Heart left ventricle (tissue), 16 donors: Measurements from ENCODE around the gene IQCH. TPM values are rescaled to one million over a fixed set of nuclear protein-coding genes. Genes with fewer than 3 reads are reported as not detected.
A peak's percentile ranks its signal among the peaks of the same experiment; 100 is the strongest.

Experiments
- ATAC-seq, 4 donors: fragments of 200-7000 bp; cut with Tn5 transposase; one replicate each; pipeline ENCODE4 v1.9.1; 2020 to 2022; ENCODE audit warnings: moderate library complexity in 4 of 4, mild to moderate bottlenecking in 3 of 4, moderate number of reproducible peaks in 1 of 4
- DNase-seq, 5 donors: peaks; one replicate each; pipeline ENCODE4 v3.0.0-alpha.2; 2020
- H3K27ac ChIP-seq, 12 donors: fragments of 200-600 bp; sonication (generic) in 4 of 12; one replicate each; pipeline versions ENCODE4 v1.5.0 to v1.8.0; 2016 to 2022; ENCODE audit warnings: mild to moderate bottlenecking in 2 of 12
- H3K27me3 ChIP-seq, 9 donors: fragments of 200-600 bp; sonication (generic) in 2 of 9; one replicate each; pipeline versions ENCODE4 v1.5.1 to v1.8.0; 2016 to 2022; ENCODE audit warnings: mild to moderate bottlenecking in 3 of 9
- H3K36me3 ChIP-seq, 9 donors: fragments of 200-600 bp; sonication (generic) in 2 of 9; one replicate each; pipeline versions ENCODE4 v1.5.0 to v1.8.0; 2018 to 2022; ENCODE audit warnings: mild to moderate bottlenecking in 2 of 9
- H3K4me1 ChIP-seq, 12 donors: fragments of 200-600 bp; sonication (generic) in 4 of 12; one replicate each; pipeline versions ENCODE4 v1.5.0 to v1.8.0; 2016 to 2022; ENCODE audit warnings: mild to moderate bottlenecking in 3 of 12
- H3K4me3 ChIP-seq, 12 donors: fragments of 200-600 bp; sonication (generic) in 4 of 12; one replicate each; pipeline versions ENCODE4 v1.5.0 to v1.8.0; 2017 to 2022; ENCODE audit warnings: mild to moderate bottlenecking in 9 of 12, moderate library complexity in 4 of 12
- H3K9me3 ChIP-seq, 12 donors: fragments of 200-600 bp; sonication (generic) in 4 of 12; one replicate each; pipeline versions ENCODE4 v1.5.0 to v1.8.0; 2016 to 2022; ENCODE audit warnings: mild to moderate bottlenecking in 1 of 12
- CTCF ChIP-seq, 12 donors: fragments of 200-600 bp; sonication (generic) in 4 of 12; IDR thresholded peaks; one replicate each; pipeline versions ENCODE4 v1.5.0 to v1.8.0; 2018 to 2022; ENCODE audit warnings: antibody characterized with exemption in 12 of 12, mild to moderate bottlenecking in 5 of 12
- POLR2A ChIP-seq, 2 donors: fragments of 450-650 bp; IDR thresholded peaks; one replicate each; pipeline ENCODE4 v1.6.1; 2017; ENCODE audit warnings: antibody characterized with exemption in 2 of 2, mild to moderate bottlenecking in 2 of 2, moderate library complexity in 2 of 2
- WGBS, 4 donors: extraction: QIAGEN DNeasy Blood & Tissue Kit in 2 of 4; methylation state at CpG; one replicate each; pipeline versions ENCODE4 v1.1.5 to v1.1.7; 2013 to 2018; 5-methylcytosine and 5-hydroxymethylcytosine counted together
- intact Hi-C, 10 donors: fragments of 100-400 bp; cut with DNase I; formaldehyde crosslinking; loops; one replicate each; pipeline versions ENCODE4 v1.11.1 to v1.14.2; 2022
- polyA plus RNA-seq, 2 donors: library from polyadenylated mRNA; stranded (reverse); fragments of 200-250 nt; gene quantifications; one replicate each; pipeline ENCODE4 v1.2.3, GENCODE V29; 2013
- total RNA-seq, 9 donors: library from RNA; depleted of rRNA in 2 of 9; stranded (reverse); fragments of >200 nt in 2 of 9; fragmentation: NEBNext Ultra II Directional in 3 of 9; extraction: Animal tissue kit (Norgen Biotek cat#: 25700) in 3 of 9; gene quantifications; one replicate each; pipeline versions ENCODE4 v1.1.0 to v1.2.4, GENCODE V29; 2016 to 2023
- donor health status: ischemic (EF 13 %, LVEDD 7.1; RV severe dilation, severe dysfunction).
- donor health status: healthy with polysubstance abuse.
- donor health status: DM: no; HTN: yes; CAD: no.
- donor health status: DM: no; HTN: no; CAD: no.
- donor health status: ischemic (EF 25% LVEDD 6.9; RV normal size, moderate dysfunction).
- donor health status: ischemic (EF 25% LVEDD 5.7; RV mildly dilated, moderate dysfunction).
- donor health status: healthy.
- donor health status: DM: yes; HTN: yes; CAD: no.
- donor health status: ischemic (EF 35%, LVEDD 5.7; RV mildly dilated, moderate dysfunction).
- donor health status: nonischemic (EF 11% LVEDD 7.7; RV severe dilation, severe dysfunction).
- donor health status: DM: yes; HTN: yes; CAD: no.
- donor health status: PGD.
- donor health status: ischemic (EF 29% LVEDD 5.4; RV normal size, mild dysfunction).
- donor health status: nonischemic (EF 23%, LVEDD 6.1; RV moderate dilation, normal function).

Gene IQCH
- total and polyA plus RNA-seq, 11 donors = 0.11 to 3.3 (median 1.4) TPM

- DNase-seq = no peak
- H3K4me3 ChIP-seq = no peak overlapping the region
- H3K36me3 ChIP-seq = no peaks in the 10 kb centered on the region
- ATAC-seq = no peak
- no peaks in the 10 kb centered on the region for H3K4me1 ChIP-seq
- intact Hi-C loops = no loop called here
- WGBS, 4 donors = 78 to 89% (median 80%) methylated on average over 4 of the region's 4 CpGs
- no peaks in the 10 kb centered on the region for H3K27me3 ChIP-seq
- TF ChIP-seq POLR2A (IDR thresholded peaks at IDR 0.05) (no peak), CTCF (IDR thresholded peaks at IDR 0.05) (no peak)
- no peak overlapping the region for H3K27ac ChIP-seq
- no peaks in the 10 kb centered on the region for H3K9me3 ChIP-seq
Observed at GRCh38 chr15:67384761-67385160, 130.2 kb downstream of the IQCH start.

- intact Hi-C loops = no loop called here
- no peak overlapping the region for H3K27ac ChIP-seq
Observed at GRCh38 chr15:67385971-67386370, 131.4 kb downstream of the IQCH start.

GRCh38 chr15:67386947-67387346 lies 132.4 kb downstream of the IQCH start:
- intact Hi-C loops = no loop called here
- Histone ChIP-seq H3K36me3 (no peaks in the 10 kb centered on the region), H3K27me3 (no peaks in the 10 kb centered on the region), H3K9me3 (no peaks in the 10 kb centered on the region), H3K4me3 (no peak overlapping the region), H3K27ac (no peak overlapping the region), H3K4me1 (no peaks in the 10 kb centered on the region)
- no peak for ATAC-seq
- no peak for DNase-seq
- WGBS, 4 donors = 94 to 98% (median 96%) methylated on average over 2 of the region's 2 CpGs
- TF ChIP-seq POLR2A (IDR thresholded peaks at IDR 0.05) (no peak), CTCF (IDR thresholded peaks at IDR 0.05) (no peak)

More at GRCh38 chr15:67385971-67386370, 131.4 kb downstream of the IQCH start:
- 34 to 43% (median 37%) methylated on average over 1 of the region's 1 CpG for WGBS, 4 donors
- DNase-seq (no peak), ATAC-seq (no peak)
- Histone ChIP-seq H3K9me3 (no peaks in the 10 kb centered on the region), H3K36me3 (no peaks in the 10 kb centered on the region), H3K4me1 (no peaks in the 10 kb centered on the region), H3K27me3 (no peaks in the 10 kb centered on the region), H3K4me3 (no peak overlapping the region)
- TF ChIP-seq CTCF (IDR thresholded peaks at IDR 0.05) (peak in 1 of 12 donors; percentile 6), POLR2A (IDR thresholded peaks at IDR 0.05) (no peak)

GRCh38 chr15:67389975-67390374 lies 135.4 kb downstream of the IQCH start:
- Histone ChIP-seq H3K9me3 (no peaks in the 10 kb centered on the region), H3K4me3 (no peak overlapping the region), H3K4me1 (no peaks in the 10 kb centered on the region), H3K27ac (no peak overlapping the region), H3K27me3 (no peaks in the 10 kb centered on the region), H3K36me3 (no peaks in the 10 kb centered on the region)
- DNase-seq (no peak), ATAC-seq (no peak)
- intact Hi-C loops = no loop called here
- TF ChIP-seq CTCF (IDR thresholded peaks at IDR 0.05) = no peak
- no peak for TF ChIP-seq POLR2A (IDR thresholded peaks at IDR 0.05)
- WGBS, 4 donors = 51 to 59% (median 55%) methylated on average over 1 of the region's 1 CpG
